Left hindlimb (tissue), 1 donor: ENCODE results near the gene FTO.

Experiments
- DNase-seq: peaks from one replicate; pipeline ENCODE4 v3.0.0-alpha.2; 2018

The FTO gene

GRCh38 chr16:53756275-53756996, 52.5 kb downstream of the FTO start:
- no peak for DNase-seq

- DNase-seq = no peak
Observed at GRCh38 chr16:53757971-53758609, 54.1 kb downstream of the FTO start.

GRCh38 chr16:53761962-53762703, 58.2 kb downstream of the FTO start:
- DNase-seq = no peak

- DNase-seq = no peak
Observed at GRCh38 chr16:53766304-53767016, 62.5 kb downstream of the FTO start.

- DNase-seq = no peak
Observed at GRCh38 chr16:53768167-53768566, 64.2 kb downstream of the FTO start.

- no peak for DNase-seq
Observed at GRCh38 chr16:53768593-53768992, 64.6 kb downstream of the FTO start.

- DNase-seq = no peak
Observed at GRCh38 chr16:53769185-53769584, 65.2 kb downstream of the FTO start.

GRCh38 chr16:53769787-53770186, 65.8 kb downstream of the FTO start:
- DNase-seq = no peak

GRCh38 chr16:53770641-53771040, 66.7 kb downstream of the FTO start:
- DNase-seq = no peak

GRCh38 chr16:53771655-53772497, 67.9 kb downstream of the FTO start:
- DNase-seq = no peak

- DNase-seq = no peak
Observed at GRCh38 chr16:53773150-53773846, 69.3 kb downstream of the FTO start.

- DNase-seq = no peak
Observed at GRCh38 chr16:53773881-53774280, 69.9 kb downstream of the FTO start.

GRCh38 chr16:53775106-53775820, 71.3 kb downstream of the FTO start:
- no peak for DNase-seq

- no peak for DNase-seq
Observed at GRCh38 chr16:53775821-53776431, 72.0 kb downstream of the FTO start.

GRCh38 chr16:53779186-53779585, 75.2 kb downstream of the FTO start:
- DNase-seq = no peak

- no peak for DNase-seq
Observed at GRCh38 chr16:53780051-53780450, 76.1 kb downstream of the FTO start.

- DNase-seq = no peak
Observed at GRCh38 chr16:53781023-53781605, 77.2 kb downstream of the FTO start.

- DNase-seq = no peak
Observed at GRCh38 chr16:53782148-53782547, 78.2 kb downstream of the FTO start.

GRCh38 chr16:53784291-53784690, 80.3 kb downstream of the FTO start:
- DNase-seq = no peak

- no peak for DNase-seq
Observed at GRCh38 chr16:53785044-53785443, 81.1 kb downstream of the FTO start.
